Mucosa of rectum (tissue), 2 donors: ENCODE data around the gene CATSPERD.
A peak's percentile ranks its signal among the peaks of the same experiment; 100 is the strongest.
"Not testable (repeated sequence)": the region's sequence is repeated elsewhere in the genome, so short reads cannot be mapped to it uniquely, and the experiment has no call there.

ENCODE experiments used
- H3K27ac ChIP-seq, 2 donors: one replicate each; pipeline ENCODE4 v1.7.0; 2013; ENCODE audit warnings: inconsistent platforms in 2 of 2, low read depth in 2 of 2, low read length in 2 of 2
- H3K27me3 ChIP-seq, 2 donors: one replicate each; pipeline ENCODE4 v1.7.0; 2013; ENCODE audit warnings: low read length in 2 of 2; ENCODE audit not compliant: control insufficient read depth in 2 of 2, insufficient read depth in 2 of 2
- H3K36me3 ChIP-seq, 2 donors: one replicate each; pipeline ENCODE4 v1.7.0; 2013; ENCODE audit warnings: low read length in 2 of 2; ENCODE audit not compliant: control insufficient read depth in 2 of 2, insufficient read depth in 2 of 2
- H3K4me1 ChIP-seq, 2 donors: one replicate each; pipeline ENCODE4 v1.7.0; 2013; ENCODE audit warnings: low read length in 2 of 2, mild to moderate bottlenecking in 1 of 2; ENCODE audit not compliant: control insufficient read depth in 2 of 2, insufficient read depth in 2 of 2
- H3K4me3 ChIP-seq, 2 donors: one replicate each; pipeline ENCODE4 v1.7.0; 2013; ENCODE audit warnings: low read length in 2 of 2
- H3K9ac ChIP-seq, 2 donors: one replicate each; pipeline ENCODE4 v1.7.0; 2013; ENCODE audit warnings: low read length in 2 of 2, low read depth in 1 of 2, mild to moderate bottlenecking in 1 of 2
- H3K9me3 ChIP-seq, 2 donors: one replicate each; pipeline ENCODE4 v1.7.0; 2013; ENCODE audit warnings: low read length in 2 of 2; ENCODE audit not compliant: control insufficient read depth in 2 of 2
- donor health status: healthy.
- donor health status: Normal muscosa, but diverticular disease.

CATSPERD gene

GRCh38 chr19:5714816-5715215 is 5.6 kb upstream of the CATSPERD start:
- Histone ChIP-seq H3K4me3 (no peak overlapping the region), H3K4me1 (peaks cover 13 to 15% of the 10 kb centered on the region in 2 donors), H3K9me3 (no peaks in the 10 kb centered on the region), H3K27ac (no peak overlapping the region), H3K36me3 (peaks cover 24 to 35% of the 10 kb centered on the region in 2 donors), H3K9ac (no peak overlapping the region), H3K27me3 (no peaks in the 10 kb centered on the region)

DNA sequence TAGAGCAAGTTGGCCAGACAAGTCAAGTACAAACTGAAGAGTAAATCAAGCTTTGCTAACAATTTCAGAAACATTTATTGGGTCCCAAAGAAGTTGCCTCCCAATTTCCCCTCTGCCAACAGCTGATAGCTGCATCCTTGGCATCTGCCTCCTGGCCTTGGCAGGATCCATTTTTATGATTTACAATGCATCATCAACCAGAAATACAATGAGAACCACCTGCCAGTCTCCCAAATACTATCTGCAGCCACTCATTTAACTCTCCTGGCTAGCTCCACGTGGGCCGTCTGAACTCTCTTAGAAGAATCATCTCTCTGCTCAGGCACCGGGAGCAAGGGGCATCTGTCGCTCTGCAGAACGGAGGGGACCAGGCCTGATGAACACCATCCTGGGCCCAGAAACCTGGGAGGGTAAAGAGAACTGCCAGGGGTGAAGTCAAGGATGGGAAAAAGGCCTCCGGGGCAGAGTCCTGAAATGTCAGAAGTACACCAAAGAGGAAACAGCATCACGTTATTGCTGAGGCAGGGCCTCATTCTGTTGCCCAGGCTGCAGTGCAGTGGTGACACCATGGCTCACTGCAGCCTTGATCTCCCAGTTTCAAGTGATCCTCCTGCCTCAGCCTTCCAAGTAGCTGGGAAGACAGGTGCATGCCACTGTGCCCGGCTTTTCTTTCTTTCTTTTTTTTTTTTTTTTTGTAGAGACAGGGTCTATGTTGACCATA is 3.1 kb upstream of the CATSPERD start:
- no peaks in the 10 kb centered on the region for H3K27me3 ChIP-seq
- H3K9me3 ChIP-seq, result no peaks in the 10 kb centered on the region
- peaks cover 13 to 17% of the 10 kb centered on the region in 2 donors for H3K4me1 ChIP-seq
- H3K36me3 ChIP-seq, result peaks cover 10 to 15% of the 10 kb centered on the region in 2 donors
- no peak overlapping the region for H3K4me3 ChIP-seq
- no peak overlapping the region for H3K27ac ChIP-seq
- no peak overlapping the region for H3K9ac ChIP-seq

DNA sequence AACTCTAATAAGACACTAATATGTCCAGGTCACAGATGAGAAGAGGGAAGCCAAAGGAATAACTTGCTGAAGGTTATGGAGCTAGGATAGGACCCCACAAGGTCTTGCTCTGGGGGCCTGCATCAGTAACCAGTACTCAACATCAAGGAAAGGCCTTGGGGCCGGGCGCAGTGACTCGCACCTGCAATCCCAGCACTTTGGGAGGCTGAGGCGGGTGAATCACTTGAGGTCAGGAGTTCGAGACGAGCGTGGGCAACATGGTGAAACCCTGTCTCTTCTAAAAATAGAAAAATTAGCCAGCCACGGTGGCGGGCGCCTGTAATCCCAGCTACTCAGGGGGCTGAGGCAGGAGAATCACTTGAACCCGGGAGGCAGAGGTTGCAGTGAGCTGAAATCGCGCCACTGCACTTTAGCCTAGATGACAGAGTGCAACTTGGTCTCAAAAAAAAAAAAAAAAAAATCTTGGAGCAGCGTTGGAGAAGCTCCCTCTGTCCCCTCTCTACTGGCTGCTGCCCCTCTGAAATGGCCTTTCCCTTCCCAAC is 2.3 kb upstream of the CATSPERD start:
- no peak overlapping the region for H3K9ac ChIP-seq
- H3K9me3 ChIP-seq, result no peaks in the 10 kb centered on the region

GRCh38 chr19:5718579-5719273 is 1.7 kb upstream of the CATSPERD start:
- no peak overlapping the region for H3K27ac ChIP-seq

More for the DNA sequence above, 2.3 kb upstream of the CATSPERD start:
- Histone ChIP-seq H3K4me1 (peaks cover 13 to 17% of the 10 kb centered on the region in 2 donors), H3K27me3 (no peaks in the 10 kb centered on the region), H3K36me3 (peaks cover 4 to 8% of the 10 kb centered on the region in 2 donors), H3K27ac (no peak overlapping the region), H3K4me3 (peak overlapping the region in 1 of 2 donors; percentile 98)

DNA sequence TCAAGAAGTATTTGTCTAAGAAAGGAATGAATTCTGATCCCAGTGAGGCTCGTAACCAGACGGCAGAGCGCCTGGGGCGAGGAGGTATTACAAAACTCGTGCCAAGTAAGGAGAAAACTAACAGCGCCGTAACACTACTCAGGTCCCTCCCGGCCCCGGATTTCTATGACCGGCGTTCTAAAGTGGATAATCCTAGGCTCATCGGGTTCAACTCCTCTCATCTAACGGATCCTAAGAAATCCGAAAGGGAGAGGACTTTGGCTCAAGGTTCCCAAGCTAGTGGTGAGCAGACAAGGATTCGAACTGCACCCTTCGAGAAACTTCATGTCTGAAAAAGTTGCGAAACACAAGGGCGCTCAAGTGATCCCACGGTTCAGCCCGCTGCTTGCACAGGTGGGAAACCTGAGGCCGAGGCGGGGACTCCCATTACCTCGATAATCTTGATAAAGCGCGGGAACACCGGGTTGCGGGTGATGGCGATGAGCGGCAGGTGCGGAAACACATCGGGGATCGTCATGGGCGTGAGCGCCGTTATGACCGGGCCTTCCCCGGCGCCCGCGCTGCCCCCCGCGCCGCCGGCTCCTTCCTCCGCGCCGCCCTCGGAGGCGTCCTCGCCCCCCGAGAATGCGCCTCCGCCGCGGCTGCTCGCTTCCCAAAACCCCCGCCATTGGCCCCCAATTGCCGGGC is 1.0 kb upstream of the CATSPERD start:
- H3K36me3 ChIP-seq, result no peaks in the 10 kb centered on the region
- peaks cover 13 to 17% of the 10 kb centered on the region in 2 donors for H3K4me1 ChIP-seq
- peak overlapping the region; percentile 71 to 98 for H3K4me3 ChIP-seq
- H3K9ac ChIP-seq, result peak overlapping the region; percentile 72 to 82
- H3K9me3 ChIP-seq, result no peaks in the 10 kb centered on the region
- peak overlapping the region; percentile 82 to 95 for H3K27ac ChIP-seq
- H3K27me3 ChIP-seq, result no peaks in the 10 kb centered on the region

More at GRCh38 chr19:5718579-5719273, 1.7 kb upstream of the CATSPERD start:
- peak overlapping the region; percentile 71 to 98 for H3K4me3 ChIP-seq
- peak overlapping the region; percentile 72 to 82 for H3K9ac ChIP-seq
- peaks cover 0 to 4% of the 10 kb centered on the region in 2 donors for H3K36me3 ChIP-seq
- H3K27me3 ChIP-seq, result no peaks in the 10 kb centered on the region
- H3K9me3 ChIP-seq, result no peaks in the 10 kb centered on the region
- H3K4me1 ChIP-seq, result peaks cover 13 to 17% of the 10 kb centered on the region in 2 donors

DNA sequence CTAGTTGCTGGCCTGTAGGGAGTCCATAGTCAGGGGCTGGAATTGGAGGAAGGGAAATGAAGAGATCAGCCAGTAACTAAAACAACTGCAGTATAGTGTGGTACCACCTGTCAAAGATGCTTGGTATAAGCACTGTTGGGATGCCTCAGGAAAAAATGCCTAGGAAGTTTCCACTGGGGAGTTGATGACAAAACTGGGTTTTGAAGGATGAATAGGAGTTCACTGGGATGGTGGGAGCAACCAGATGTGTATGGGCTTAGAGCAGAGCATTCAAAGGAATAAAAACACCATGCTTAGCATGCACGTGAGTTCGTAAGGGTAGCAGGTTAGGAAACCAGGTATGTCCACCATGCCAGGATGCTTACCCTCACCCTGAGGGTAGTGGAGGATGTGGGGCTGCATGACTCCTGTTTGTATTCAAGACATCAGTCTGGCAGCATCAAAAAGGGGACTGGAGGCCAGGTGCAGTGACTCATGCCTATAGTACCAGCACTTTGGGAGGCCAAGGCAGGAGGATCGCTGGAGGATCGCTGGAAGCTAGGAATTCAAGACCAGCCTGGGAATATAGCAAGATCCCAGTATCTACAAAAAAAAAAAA is 7.1 kb downstream of the CATSPERD start:
- no peaks in the 10 kb centered on the region for H3K4me1 ChIP-seq
- no peaks in the 10 kb centered on the region for H3K27me3 ChIP-seq
- H3K36me3 ChIP-seq, result no peaks in the 10 kb centered on the region
- H3K4me3 ChIP-seq, result no peak overlapping the region
- H3K27ac ChIP-seq, result no peak overlapping the region
- H3K9me3 ChIP-seq, result no peaks in the 10 kb centered on the region
- no peak overlapping the region for H3K9ac ChIP-seq

DNA sequence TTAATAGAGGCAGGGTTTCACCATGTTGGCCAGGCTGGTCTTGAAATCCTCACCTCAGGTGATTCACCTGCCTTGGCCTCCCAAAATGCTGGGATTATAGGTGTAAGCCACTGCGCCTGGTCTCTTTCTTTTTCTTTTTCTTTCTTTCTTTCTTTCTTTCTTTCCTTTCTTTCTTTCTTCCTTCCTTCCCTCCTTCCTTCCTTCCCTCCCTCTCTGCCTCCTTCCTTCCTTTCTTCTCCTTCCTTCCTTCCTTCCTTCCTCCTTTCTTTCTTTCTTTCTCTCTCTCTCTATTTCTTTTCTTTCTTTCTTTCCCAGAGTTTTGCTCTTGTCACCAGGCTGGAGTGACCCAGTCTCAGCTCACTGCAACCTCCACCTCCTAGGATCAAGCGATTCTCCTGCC is 12.7 kb downstream of the CATSPERD start:
- H3K36me3 ChIP-seq, H3K27me3 ChIP-seq, H3K27ac ChIP-seq, H3K4me1 ChIP-seq, H3K4me3 ChIP-seq, H3K9ac ChIP-seq, H3K9me3 ChIP-seq: not testable (repeated sequence)

DNA sequence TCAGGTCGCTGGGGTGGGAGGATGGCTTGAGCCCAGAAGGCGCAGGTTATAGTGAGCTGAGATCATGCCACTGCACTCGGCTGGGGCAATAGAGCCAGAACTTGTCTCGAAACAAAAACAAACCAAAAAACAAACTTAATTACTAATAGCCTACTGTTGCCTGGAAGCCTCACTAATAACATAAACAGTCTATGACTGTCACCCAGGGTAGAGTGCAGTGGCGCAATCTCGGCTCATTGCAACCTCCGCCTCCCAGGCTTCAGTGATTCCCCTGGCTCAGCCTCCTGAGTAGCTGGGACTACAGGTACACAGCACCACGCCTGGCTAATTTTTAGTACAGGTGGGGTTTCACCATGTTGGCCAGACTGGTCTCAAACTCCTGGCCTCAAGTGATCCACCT is 18.0 kb downstream of the CATSPERD start:
- Histone ChIP-seq H3K27ac (no peak overlapping the region), H3K9me3 (no peaks in the 10 kb centered on the region), H3K36me3 (no peaks in the 10 kb centered on the region), H3K4me3 (no peak overlapping the region), H3K4me1 (no peaks in the 10 kb centered on the region), H3K27me3 (no peaks in the 10 kb centered on the region), H3K9ac (no peak overlapping the region)

GRCh38 chr19:5742051-5742450 is 21.6 kb downstream of the CATSPERD start:
- H3K9ac ChIP-seq, result no peak overlapping the region
- H3K27me3 ChIP-seq, result no peaks in the 10 kb centered on the region
- H3K27ac ChIP-seq, result no peak overlapping the region
- no peaks in the 10 kb centered on the region for H3K9me3 ChIP-seq
- no peaks in the 10 kb centered on the region for H3K4me1 ChIP-seq
- H3K36me3 ChIP-seq, result no peaks in the 10 kb centered on the region
- H3K4me3 ChIP-seq, result no peak overlapping the region
